ENCODE measurements around the gene PPP1R18. TPM values are rescaled to one million over a fixed set of nuclear protein-coding genes. Genes with fewer than 3 reads are reported as not detected.

PPP1R18 gene
- total and polyA plus RNA-seq, 9 of the 15 experiments (the other 6 are each of a cell fraction or from before 2014, with no cell fraction given): 12.0 to 99.2 (median 42.6) TPM

- TF ChIP-seq ARID4B (CRISPR knock-in tag; IDR thresholded peaks at IDR 0.05): peak; percentile 99
- TF ChIP-seq, protein P1, sequence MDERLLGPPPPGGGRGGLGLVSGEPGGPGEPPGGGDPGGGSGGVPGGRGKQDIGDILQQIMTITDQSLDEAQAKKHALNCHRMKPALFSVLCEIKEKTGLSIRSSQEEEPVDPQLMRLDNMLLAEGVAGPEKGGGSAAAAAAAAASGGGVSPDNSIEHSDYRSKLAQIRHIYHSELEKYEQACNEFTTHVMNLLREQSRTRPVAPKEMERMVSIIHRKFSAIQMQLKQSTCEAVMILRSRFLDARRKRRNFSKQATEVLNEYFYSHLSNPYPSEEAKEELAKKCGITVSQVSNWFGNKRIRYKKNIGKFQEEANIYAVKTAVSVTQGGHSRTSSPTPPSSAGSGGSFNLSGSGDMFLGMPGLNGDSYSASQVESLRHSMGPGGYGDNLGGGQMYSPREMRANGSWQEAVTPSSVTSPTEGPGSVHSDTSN (CRISPR knock-in tag; IDR thresholded peaks at IDR 0.05; ENCODE audit: low read depth): no peak
- TF ChIP-seq, protein P1 (tag; conservative IDR thresholded peaks at IDR 0.05; ENCODE audit: low read depth): no peak
- TF ChIP-seq, protein P2, sequence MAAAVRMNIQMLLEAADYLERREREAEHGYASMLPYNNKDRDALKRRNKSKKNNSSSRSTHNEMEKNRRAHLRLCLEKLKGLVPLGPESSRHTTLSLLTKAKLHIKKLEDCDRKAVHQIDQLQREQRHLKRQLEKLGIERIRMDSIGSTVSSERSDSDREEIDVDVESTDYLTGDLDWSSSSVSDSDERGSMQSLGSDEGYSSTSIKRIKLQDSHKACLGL (CRISPR knock-in tag; IDR thresholded peaks at IDR 0.05; ENCODE audit: borderline replicate concordance, poor library complexity, severe bottlenecking): no peak
- TF ChIP-seq DDX20 (tag; IDR thresholded peaks at IDR 0.05; ENCODE audit: low read depth): no peak
- TF ChIP-seq ZNF551 (CRISPR knock-in tag; IDR thresholded peaks at IDR 0.05): no peak
- TF ChIP-seq ZNF318 (IDR thresholded peaks at IDR 0.05; ENCODE audit: borderline replicate concordance in 1 of 2, low read depth in 1 of 2): no peak
- TF ChIP-seq ZNF184 (CRISPR knock-in tag; IDR thresholded peaks at IDR 0.05): no peak
- no peak for TF ChIP-seq CHD4 (IDR thresholded peaks at IDR 0.05; ENCODE audit: insufficient read depth, insufficient replicate concordance, low read depth, low read length, poor library complexity, severe bottlenecking)
These were observed 13.8 kb downstream of the PPP1R18 start, which contains the start of gene DHX16 (continued) for GRCh38 chr6:30672445-30673253.
